ENCODE data around the gene CYP27B1.

DNA sequence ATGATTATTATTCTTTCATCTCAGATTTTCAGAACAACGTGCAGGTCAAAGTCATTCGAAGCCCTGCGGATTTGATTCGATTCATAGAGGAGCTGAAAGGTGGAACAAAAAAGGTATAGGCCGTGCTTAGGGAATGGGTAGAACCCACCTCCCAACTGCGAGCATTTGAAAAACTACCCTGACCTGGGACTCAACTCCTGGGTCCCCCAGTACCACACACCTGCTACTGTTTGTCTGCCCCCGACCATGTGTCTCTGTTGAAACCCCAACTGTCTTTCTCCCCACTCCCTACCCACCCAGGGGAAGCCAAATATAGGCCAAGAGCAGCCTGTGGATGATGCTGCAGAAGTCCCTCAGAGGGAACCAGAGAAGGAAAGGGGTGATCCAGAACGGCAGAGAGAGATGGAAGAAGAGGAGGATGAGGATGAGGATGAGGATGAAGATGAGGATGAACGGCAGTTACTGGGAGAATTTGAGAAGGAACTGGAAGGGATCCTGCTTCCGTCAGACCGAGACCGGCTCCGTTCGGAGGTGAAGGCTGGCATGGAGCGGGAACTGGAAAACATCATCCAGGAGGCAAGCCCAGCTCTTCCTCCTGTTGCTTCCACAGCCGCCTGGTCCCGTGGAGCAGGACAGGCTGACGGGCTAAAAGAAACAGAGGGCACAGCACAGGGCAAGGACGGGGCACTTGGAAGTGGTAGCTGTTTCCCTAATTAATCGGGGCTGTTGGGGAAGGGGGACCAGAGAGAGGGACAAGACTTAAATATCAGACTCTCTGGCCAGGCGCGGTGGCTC is 48.8 kb downstream of the CYP27B1 start:
- TF ChIP-seq, protein P1, sequence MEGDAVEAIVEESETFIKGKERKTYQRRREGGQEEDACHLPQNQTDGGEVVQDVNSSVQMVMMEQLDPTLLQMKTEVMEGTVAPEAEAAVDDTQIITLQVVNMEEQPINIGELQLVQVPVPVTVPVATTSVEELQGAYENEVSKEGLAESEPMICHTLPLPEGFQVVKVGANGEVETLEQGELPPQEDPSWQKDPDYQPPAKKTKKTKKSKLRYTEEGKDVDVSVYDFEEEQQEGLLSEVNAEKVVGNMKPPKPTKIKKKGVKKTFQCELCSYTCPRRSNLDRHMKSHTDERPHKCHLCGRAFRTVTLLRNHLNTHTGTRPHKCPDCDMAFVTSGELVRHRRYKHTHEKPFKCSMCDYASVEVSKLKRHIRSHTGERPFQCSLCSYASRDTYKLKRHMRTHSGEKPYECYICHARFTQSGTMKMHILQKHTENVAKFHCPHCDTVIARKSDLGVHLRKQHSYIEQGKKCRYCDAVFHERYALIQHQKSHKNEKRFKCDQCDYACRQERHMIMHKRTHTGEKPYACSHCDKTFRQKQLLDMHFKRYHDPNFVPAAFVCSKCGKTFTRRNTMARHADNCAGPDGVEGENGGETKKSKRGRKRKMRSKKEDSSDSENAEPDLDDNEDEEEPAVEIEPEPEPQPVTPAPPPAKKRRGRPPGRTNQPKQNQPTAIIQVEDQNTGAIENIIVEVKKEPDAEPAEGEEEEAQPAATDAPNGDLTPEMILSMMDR (IDR thresholded peaks at IDR 0.05; ENCODE audit: low read depth, low read length, missing input control): no peak
- TF ChIP-seq RAD21 (IDR thresholded peaks at IDR 0.05): no peak

All from liver (tissue), 3 donors.